Stomach smooth muscle (tissue), 2 donors: ENCODE results near the gene TMEM94.
A peak's percentile ranks its signal among the peaks of the same experiment; 100 is the strongest.

Experiments used
- H3K27ac ChIP-seq: one replicate; pipeline ENCODE4 v1.7.0; 2013; ENCODE audit warnings: mild to moderate bottlenecking, low read length, inconsistent platforms
- H3K27me3 ChIP-seq, 2 donors: one replicate each; pipeline ENCODE4 v1.7.0; 2013; ENCODE audit warnings: low read length in 2 of 2; ENCODE audit not compliant: insufficient read depth in 2 of 2, control insufficient read depth in 1 of 2
- H3K36me3 ChIP-seq, 2 donors: one replicate each; pipeline ENCODE4 v1.7.0; 2013; ENCODE audit warnings: low read length in 2 of 2; ENCODE audit not compliant: control insufficient read depth in 2 of 2, insufficient read depth in 2 of 2
- H3K4me1 ChIP-seq: one replicate; pipeline ENCODE4 v1.7.0; 2013; ENCODE audit warnings: low read length; ENCODE audit not compliant: control insufficient read depth, insufficient read depth
- H3K4me3 ChIP-seq, 2 donors: one replicate each; pipeline ENCODE4 v1.7.0; 2013; ENCODE audit warnings: low read length in 2 of 2
- H3K9ac ChIP-seq, 2 donors: one replicate each; pipeline ENCODE4 v1.7.0; 2013; ENCODE audit warnings: low read length in 2 of 2, mild to moderate bottlenecking in 1 of 2
- H3K9me3 ChIP-seq, 2 donors: one replicate each; pipeline ENCODE4 v1.7.0; 2013; ENCODE audit warnings: low read length in 2 of 2; ENCODE audit not compliant: control insufficient read depth in 2 of 2
- donor health status: healthy.
- donor health status: Pancreatic carcinoma.

The TMEM94 gene

GRCh38 chr17:75504347-75505151 is 48.1 kb downstream of the TMEM94 start:
- H3K4me1 ChIP-seq, result peaks cover 20% of the 10 kb centered on the region
- H3K9ac ChIP-seq, result no peak overlapping the region
- no peak overlapping the region for H3K4me3 ChIP-seq
- H3K36me3 ChIP-seq, result peaks cover 26% of the 10 kb centered on the region in 2 donors
- no peaks in the 10 kb centered on the region for H3K27me3 ChIP-seq
- no peak overlapping the region for H3K27ac ChIP-seq
- H3K9me3 ChIP-seq, result no peaks in the 10 kb centered on the region

- Histone ChIP-seq H3K36me3 (peaks cover 24 to 25% of the 10 kb centered on the region in 2 donors), H3K4me1 (peaks cover 24% of the 10 kb centered on the region), H3K27ac (no peak overlapping the region)
Measured at GRCh38 chr17:75505152-75505409, 48.6 kb downstream of the TMEM94 start.

DNA sequence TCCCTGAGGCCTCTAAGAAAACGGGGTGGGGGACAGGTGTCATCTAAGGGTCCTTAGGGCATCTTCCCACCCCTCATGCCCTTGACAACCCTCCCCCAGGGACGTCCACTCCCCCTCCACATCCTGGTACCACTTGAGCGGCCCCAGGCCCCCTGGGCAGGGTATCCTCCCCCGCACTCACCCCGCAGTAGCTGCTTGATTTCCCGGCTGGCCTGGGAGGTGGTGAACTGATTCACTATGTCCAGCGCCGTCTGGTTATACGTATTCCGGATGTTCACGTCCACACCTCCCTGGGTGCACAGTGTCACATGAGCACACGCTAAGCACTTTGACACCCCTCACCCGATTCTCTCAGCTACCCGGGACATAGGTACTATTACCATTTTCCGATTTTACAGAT is 49.2 kb downstream of the TMEM94 start:
- H3K36me3 ChIP-seq, result peaks cover 25 to 26% of the 10 kb centered on the region in 2 donors
- H3K27me3 ChIP-seq, result no peaks in the 10 kb centered on the region
- no peak overlapping the region for H3K9ac ChIP-seq
- H3K4me3 ChIP-seq, result no peak overlapping the region
- no peaks in the 10 kb centered on the region for H3K9me3 ChIP-seq
- no peak overlapping the region for H3K27ac ChIP-seq
- peaks cover 29% of the 10 kb centered on the region for H3K4me1 ChIP-seq

More at GRCh38 chr17:75505152-75505409, 48.6 kb downstream of the TMEM94 start:
- Histone ChIP-seq H3K9ac (no peak overlapping the region), H3K9me3 (no peaks in the 10 kb centered on the region), H3K4me3 (no peak overlapping the region), H3K27me3 (no peaks in the 10 kb centered on the region)

DNA sequence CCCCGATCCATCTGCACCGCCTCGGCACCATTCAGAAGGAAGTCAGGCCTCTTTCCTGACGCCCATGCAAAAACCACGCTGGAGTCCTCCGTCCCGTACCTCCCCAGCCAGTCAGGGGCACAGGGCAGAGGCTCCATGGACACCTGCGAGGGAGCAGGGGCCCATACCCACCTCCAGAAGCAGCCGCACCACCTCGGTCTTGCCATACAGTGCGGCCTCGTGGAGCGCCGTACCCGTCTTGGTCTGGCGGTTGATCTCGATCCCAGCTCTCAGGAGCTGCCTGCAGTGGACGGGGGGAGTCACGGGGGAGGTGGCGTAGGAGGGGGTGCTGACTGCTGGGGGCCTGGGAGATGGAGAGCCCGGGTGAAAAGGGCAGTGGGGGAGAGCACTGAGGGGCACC is 49.7 kb downstream of the TMEM94 start:
- Histone ChIP-seq H3K36me3 (peaks cover 22 to 26% of the 10 kb centered on the region in 2 donors), H3K9ac (no peak overlapping the region), H3K4me3 (no peak overlapping the region), H3K27me3 (no peaks in the 10 kb centered on the region), H3K4me1 (peaks cover 34% of the 10 kb centered on the region), H3K9me3 (no peaks in the 10 kb centered on the region), H3K27ac (no peak overlapping the region)

- H3K4me3 ChIP-seq, result no peak overlapping the region
- peaks cover 21 to 29% of the 10 kb centered on the region in 2 donors for H3K36me3 ChIP-seq
- peaks cover 36% of the 10 kb centered on the region for H3K4me1 ChIP-seq
- H3K9ac ChIP-seq, result no peak overlapping the region
- H3K9me3 ChIP-seq, result no peaks in the 10 kb centered on the region
- no peak overlapping the region for H3K27ac ChIP-seq
- H3K27me3 ChIP-seq, result no peaks in the 10 kb centered on the region
Measured at GRCh38 chr17:75506888-75507287, 50.5 kb downstream of the TMEM94 start.

GRCh38 chr17:75507733-75508719 is 51.6 kb downstream of the TMEM94 start:
- H3K27ac ChIP-seq, result peak overlapping the region; percentile 62
- H3K36me3 ChIP-seq, result peaks cover 21 to 33% of the 10 kb centered on the region in 2 donors
- no peaks in the 10 kb centered on the region for H3K9me3 ChIP-seq
- peaks cover 46% of the 10 kb centered on the region for H3K4me1 ChIP-seq
- no peak overlapping the region for H3K4me3 ChIP-seq
- H3K27me3 ChIP-seq, result no peaks in the 10 kb centered on the region
- H3K9ac ChIP-seq, result no peak overlapping the region

DNA sequence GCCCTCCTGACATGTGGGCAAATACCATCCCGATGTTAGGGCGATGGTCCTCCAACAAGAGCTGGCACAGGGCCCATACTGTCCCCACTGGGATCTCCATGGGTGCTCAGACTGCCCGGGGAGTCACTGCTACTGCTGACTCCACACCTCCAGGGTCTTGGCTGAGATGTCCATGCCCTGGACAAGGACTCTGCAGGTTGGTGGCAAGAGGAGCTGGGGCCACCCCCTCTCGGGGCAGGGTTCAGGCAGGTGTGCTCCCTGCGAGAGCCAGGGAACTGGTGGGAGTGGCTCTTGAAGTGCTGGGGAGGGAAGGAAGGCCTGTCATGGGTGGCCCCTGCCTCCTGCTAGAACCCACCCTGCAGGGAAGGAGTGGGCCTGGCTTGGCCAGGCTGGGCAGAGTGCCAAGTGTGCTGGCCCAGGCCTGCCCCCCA is 52.5 kb downstream of the TMEM94 start:
- Histone ChIP-seq H3K4me1 (peaks cover 55% of the 10 kb centered on the region), H3K9ac (no peak overlapping the region), H3K4me3 (peak overlapping the region in 1 of 2 donors; percentile 29), H3K9me3 (no peaks in the 10 kb centered on the region), H3K27me3 (no peaks in the 10 kb centered on the region), H3K36me3 (peaks cover 23 to 33% of the 10 kb centered on the region in 2 donors), H3K27ac (peak overlapping the region; percentile 62)

GRCh38 chr17:75509528-75510258 is 53.3 kb downstream of the TMEM94 start:
- Histone ChIP-seq H3K4me3 (peak overlapping the region in 1 of 2 donors; percentile 29), H3K27me3 (no peaks in the 10 kb centered on the region), H3K9me3 (no peaks in the 10 kb centered on the region), H3K4me1 (peaks cover 63% of the 10 kb centered on the region), H3K9ac (peak overlapping the region; percentile 28 to 36), H3K36me3 (peaks cover 17 to 31% of the 10 kb centered on the region in 2 donors), H3K27ac (peak overlapping the region; percentile 62)

- Histone ChIP-seq H3K9me3 (no peaks in the 10 kb centered on the region), H3K36me3 (peaks cover 10 to 22% of the 10 kb centered on the region in 2 donors), H3K27ac (peak overlapping the region; percentile 62), H3K4me1 (peaks cover 72% of the 10 kb centered on the region), H3K27me3 (no peaks in the 10 kb centered on the region), H3K4me3 (peak overlapping the region in 1 of 2 donors; percentile 86), H3K9ac (peak overlapping the region in 1 of 2 donors; percentile 29)
Measured at GRCh38 chr17:75511270-75511609, 54.8 kb downstream of the TMEM94 start.
